GM15510 (cell line): ENCODE measurements around the gene SDK2.

Source experiments
- POLR2A ChIP-seq: IDR thresholded peaks from 3 replicates; pipeline ENCODE4 v1.6.1; 2011; ENCODE audit warnings: borderline replicate concordance; ENCODE audit not compliant: insufficient read length; ENCODE audit errors: extremely low read depth

SDK2 gene

GRCh38 chr17:73593249-73593965 lies 50.8 kb downstream of the SDK2 start:
- TF ChIP-seq POLR2A: no peak

GRCh38 chr17:73592501-73592961 lies 51.7 kb downstream of the SDK2 start:
- TF ChIP-seq POLR2A: no peak

- no peak for TF ChIP-seq POLR2A
Measured at GRCh38 chr17:73592079-73592415, 52.2 kb downstream of the SDK2 start.

GRCh38 chr17:73591296-73592078 lies 52.8 kb downstream of the SDK2 start:
- TF ChIP-seq POLR2A: no peak

GRCh38 chr17:73589363-73589980 lies 54.8 kb downstream of the SDK2 start:
- TF ChIP-seq POLR2A: no peak

- TF ChIP-seq POLR2A: no peak
Measured at GRCh38 chr17:73588891-73589290, 55.4 kb downstream of the SDK2 start.

- no peak for TF ChIP-seq POLR2A
Measured at GRCh38 chr17:73588301-73588846, 55.9 kb downstream of the SDK2 start.

GRCh38 chr17:73586921-73587602 lies 57.2 kb downstream of the SDK2 start:
- no peak for TF ChIP-seq POLR2A

GRCh38 chr17:73586275-73586832 lies 57.9 kb downstream of the SDK2 start:
- TF ChIP-seq POLR2A: no peak

- no peak for TF ChIP-seq POLR2A
Measured at GRCh38 chr17:73585583-73585982, 58.7 kb downstream of the SDK2 start.

- TF ChIP-seq POLR2A: no peak
Measured at GRCh38 chr17:73584987-73585386, 59.3 kb downstream of the SDK2 start.

GRCh38 chr17:73584049-73584448 lies 60.2 kb downstream of the SDK2 start:
- no peak for TF ChIP-seq POLR2A

- no peak for TF ChIP-seq POLR2A
Measured at GRCh38 chr17:73582821-73583220, 61.4 kb downstream of the SDK2 start.

- TF ChIP-seq POLR2A: no peak
Measured at GRCh38 chr17:73582359-73582758, 61.9 kb downstream of the SDK2 start.
